ENCODE data around the gene TMCO5A.

TMCO5A gene

GRCh38 chr15:37973856-37974255 is 39.4 kb downstream of the TMCO5A start:
- no peak for DNase-seq (ENCODE audit: low spot score)

DNA sequence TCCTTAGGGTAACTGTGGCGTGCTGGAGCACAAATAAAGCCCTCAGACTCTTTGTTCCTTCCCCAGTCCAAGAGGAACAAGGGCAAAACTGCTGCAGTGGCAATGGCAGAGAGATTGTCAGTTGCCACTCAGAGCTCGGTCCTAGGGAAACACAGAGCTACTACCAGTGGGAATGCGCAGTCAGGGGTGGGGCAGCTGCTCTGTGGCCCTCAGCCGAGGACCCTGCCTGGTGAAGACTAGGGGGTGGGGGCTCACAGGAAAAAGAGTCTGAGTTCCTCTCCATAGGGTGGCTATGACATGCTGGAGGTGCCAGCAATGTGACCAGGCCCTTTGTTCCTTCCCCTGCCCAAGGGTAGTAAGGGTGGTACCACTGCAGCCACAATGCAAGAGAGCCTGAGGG is 43.8 kb downstream of the TMCO5A start:
- DNase-seq (ENCODE audit: low spot score), result no peak

GRCh38 chr15:37979671-37980409 is 45.4 kb downstream of the TMCO5A start:
- no peak for DNase-seq (ENCODE audit: low spot score)

- no peak for DNase-seq (ENCODE audit: low spot score)
Observed at GRCh38 chr15:37981201-37981600, 46.8 kb downstream of the TMCO5A start.

DNA sequence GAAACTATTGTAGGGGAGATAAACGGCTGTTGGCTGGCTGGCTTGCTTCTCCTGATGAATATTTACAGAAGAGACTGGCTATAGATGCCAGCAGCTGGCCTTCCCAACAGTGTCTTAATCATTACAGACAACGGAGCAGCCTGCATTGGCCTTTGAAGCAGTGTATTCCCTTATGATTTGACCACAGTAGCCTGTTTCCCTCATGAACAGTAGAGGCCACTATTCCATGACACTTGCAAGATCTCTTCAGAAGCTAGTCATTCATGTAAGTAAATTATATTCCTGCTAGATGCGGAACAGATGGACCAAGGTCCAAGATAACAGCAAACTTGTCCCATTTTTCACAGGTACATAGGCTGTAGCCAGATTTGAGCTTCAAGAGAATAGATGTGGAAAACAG is 47.3 kb downstream of the TMCO5A start:
- DNase-seq (ENCODE audit: low spot score), result peak; percentile 11

DNA sequence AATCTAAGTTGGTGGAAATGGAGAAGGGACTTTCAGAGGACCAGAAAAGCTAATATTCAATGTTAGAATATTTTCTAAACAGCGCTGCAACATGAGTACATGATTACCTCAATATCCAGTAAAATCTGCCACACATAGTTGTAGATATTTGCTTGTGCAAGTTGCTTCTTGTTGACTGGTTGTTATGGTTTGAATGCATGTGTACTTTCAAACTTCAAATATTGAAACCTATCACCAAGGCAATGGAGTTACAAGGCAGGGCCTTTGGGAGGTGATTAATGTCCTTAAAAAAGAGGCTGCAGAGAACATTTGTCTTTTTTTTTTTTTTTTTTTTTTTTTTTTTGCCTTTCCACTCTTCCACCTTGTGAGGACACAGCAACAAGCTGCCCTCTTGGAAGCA is 49.9 kb downstream of the TMCO5A start:
- DNase-seq (ENCODE audit: low spot score), result no peak

DNA sequence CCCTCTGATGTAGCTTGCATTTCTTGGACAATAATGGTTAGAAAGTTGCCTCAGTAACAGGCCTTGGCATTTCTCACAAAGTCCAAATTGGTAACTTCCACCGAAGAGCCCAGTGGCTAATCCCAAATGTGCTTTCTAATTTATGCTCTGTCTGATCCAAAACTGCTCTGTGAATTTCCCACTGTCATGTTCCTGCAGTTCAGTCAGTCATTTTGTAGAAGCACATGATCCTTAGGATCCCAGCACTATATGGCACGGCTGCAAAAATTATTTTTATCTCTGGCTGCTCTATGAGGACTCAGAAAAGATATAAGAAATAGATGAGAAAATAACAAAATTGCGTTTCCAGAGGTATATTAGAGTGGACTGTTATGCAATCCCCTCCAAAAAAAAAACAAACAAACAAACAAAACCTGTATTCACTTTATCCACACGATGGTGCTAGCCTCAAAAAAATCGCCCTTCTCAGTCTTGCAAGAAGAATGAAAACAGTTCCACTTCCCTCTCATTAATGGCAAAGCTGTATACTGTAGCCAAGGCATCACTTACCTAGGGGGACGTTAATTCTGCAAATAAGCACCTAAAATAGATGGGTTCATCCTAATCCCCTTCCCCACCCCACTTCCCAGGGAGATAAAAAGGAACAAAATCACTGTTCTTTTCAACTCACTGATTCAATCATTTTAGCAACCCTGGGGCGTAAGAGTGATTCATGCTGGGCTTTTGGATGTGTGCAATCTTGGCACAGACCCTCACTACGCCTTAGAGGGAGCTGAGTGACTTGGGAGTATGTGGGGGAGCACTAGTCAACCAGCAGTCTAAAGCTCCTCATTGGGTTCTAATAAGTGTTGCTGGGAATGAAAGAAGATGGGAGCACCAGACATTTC is 61.3 kb downstream of the TMCO5A start:
- DNase-seq (ENCODE audit: low spot score), result no peak
